ENCODE measurements around the gene HSPA9. TPM values are rescaled to one million over a fixed set of nuclear protein-coding genes. Genes with fewer than 3 reads are reported as not detected.

Gene HSPA9
- total and polyA plus RNA-seq, 2 of the 8 experiments (the other 6 are each of a cell fraction or from before 2014, with no cell fraction given) = 191 to 395 TPM

DNA sequence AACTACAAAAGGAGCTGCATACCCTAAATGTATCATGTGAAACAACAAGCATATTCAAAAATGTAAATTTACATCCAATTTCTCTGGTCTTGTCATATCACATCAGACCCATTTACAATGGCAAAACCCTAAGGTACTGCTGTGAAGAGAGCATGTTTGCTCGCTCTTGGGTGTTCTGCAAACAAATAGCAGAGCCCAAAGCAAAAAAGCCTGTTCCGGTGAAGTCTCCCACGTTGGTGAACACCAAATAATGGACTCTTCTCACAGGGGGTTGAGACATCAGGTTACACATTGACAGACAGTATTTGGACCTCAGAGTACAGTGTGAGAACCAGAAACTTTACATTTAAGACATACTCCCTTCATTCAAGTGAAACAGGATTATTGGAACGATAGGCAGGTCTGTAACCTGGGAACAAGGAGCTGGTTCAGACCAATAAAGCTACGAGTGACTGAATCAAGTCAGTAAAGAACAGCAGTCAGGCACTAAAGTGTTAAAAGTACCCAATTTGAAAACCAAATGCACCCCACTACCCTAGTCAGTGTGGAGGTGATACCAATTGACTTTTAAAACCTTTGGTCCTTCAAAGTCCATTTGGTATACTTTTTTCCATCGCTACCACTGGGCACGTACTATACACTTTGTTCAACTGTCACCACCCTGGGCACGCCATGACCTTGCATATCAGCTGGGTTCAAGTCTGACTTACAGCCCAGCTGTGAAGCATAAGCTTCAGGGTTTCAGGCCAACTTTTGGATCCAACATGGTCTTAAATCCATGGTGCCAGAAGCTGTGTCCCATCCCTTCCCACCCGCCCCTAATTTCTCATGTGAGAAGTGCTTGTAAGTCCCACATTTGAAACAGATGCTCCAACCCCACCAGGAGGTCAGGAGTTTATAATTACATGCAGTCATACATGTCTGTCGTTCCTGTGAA is 68.6 kb downstream of the HSPA9 start:
- ChIA-PET POLR2A (ENCODE audit: partially characterized antibody) (interaction anchor here (0.8 to 1.3 kb wide), 3 partner anchors 11 to 57 kb away, joined by 3 to 6 read pairs (median 4); partner anchors contain the start of gene EGR1), CTCF (ENCODE audit: partially characterized antibody) (interaction anchor here (15.9 kb wide), 1 partner anchor 51 kb away, joined by 532 read pairs; the partner anchor contains the start of gene EGR1)
- no peak overlapping the region for H3K4ac ChIP-seq (replicated peaks; ENCODE audit: insufficient read length, low read depth, low read length)
- H3K9ac ChIP-seq (replicated peaks in 1 of 4; ENCODE audit: extremely low read depth in 1 of 4, low read depth in 3 of 4, low read length in 3 of 4) = no peak overlapping the region
- no peak overlapping the region for H4K5ac ChIP-seq (ENCODE audit: insufficient read length, low read depth, low read length)
- no peaks in the 10 kb centered on the region for H3K23me2 ChIP-seq (ENCODE audit: low read depth, low read length)
- H2AFZ ChIP-seq (ENCODE audit: low read length) = no peak overlapping the region
- H2BK5ac ChIP-seq (ENCODE audit: low read depth, low read length) = no peak overlapping the region
- DNase-seq (ENCODE audit: low read depth in 1 of 2, low spot score in 2 of 2) = no peak
- H3K14ac ChIP-seq (ENCODE audit: insufficient read length) = no peak overlapping the region
- H3K79me2 ChIP-seq (ENCODE audit: control insufficient read depth in 1 of 2, insufficient read depth in 2 of 2, low read length in 2 of 2) = no peaks in the 10 kb centered on the region
- H3K18ac ChIP-seq (ENCODE audit: extremely low read depth, low read length) = no peak overlapping the region
- no peak overlapping the region for H2BK12ac ChIP-seq (ENCODE audit: low read depth, low read length)
- no peaks in the 10 kb centered on the region for H3K79me1 ChIP-seq (ENCODE audit: low read depth, low read length)
- 90% methylated on average over 10 of the region's 10 CpGs; no CpG with 5 or more reads in 1 of the 2 experiments for WGBS, 2 experiments (ENCODE audit: extremely low coverage in 1 of 2, insufficient coverage in 1 of 2, insufficient read length in 1 of 2, insufficient replicate concordance in 2 of 2, low coverage in 1 of 2, low lambda C conversion rate in 2 of 2, missing lambda C conversion rate in 1 of 2)
- no peak overlapping the region for H3K4me3 ChIP-seq (ENCODE audit: extremely low read depth in 1 of 4, insufficient read depth in 2 of 4, low read depth in 3 of 4, low read length in 4 of 4)
- no peak overlapping the region for H3K27ac ChIP-seq (ENCODE audit: low read depth, low read length)
- no peak overlapping the region for H2AK5ac ChIP-seq (ENCODE audit: low read depth, low read length)
- no peak overlapping the region for H2BK120ac ChIP-seq (replicated peaks; ENCODE audit: low read depth, low read length)
- H3K56ac ChIP-seq (replicated peaks; ENCODE audit: insufficient read length, low read depth, low read length) = no peak overlapping the region
- H4K20me1 ChIP-seq (replicated peaks in 1 of 2; ENCODE audit: control insufficient read depth in 1 of 2, insufficient read depth in 2 of 2, low read length in 2 of 2) = peaks cover 6 to 13% of the 10 kb centered on the region in 2 experiments
- H4K8ac ChIP-seq (ENCODE audit: extremely low read depth, insufficient read depth, low read length) = no peak overlapping the region
- peaks cover 18 to 48% (median 38%) of the 10 kb centered on the region in 4 experiments for H3K36me3 ChIP-seq (ENCODE audit: control insufficient read depth in 2 of 4, insufficient read depth in 4 of 4, low read length in 3 of 4)
- H3K23ac ChIP-seq (ENCODE audit: insufficient read length) = no peak overlapping the region
- H3K27me3 ChIP-seq (replicated peaks in 1 of 4; ENCODE audit: control insufficient read depth in 3 of 4, extremely low read depth in 1 of 4, insufficient read depth in 3 of 4, low read length in 3 of 4) = no peaks in the 10 kb centered on the region
- no peak overlapping the region for H4K91ac ChIP-seq (replicated peaks; ENCODE audit: insufficient read length, low read length)
- no peak overlapping the region for H3K4me2 ChIP-seq (ENCODE audit: insufficient read depth in 1 of 2, low read depth in 2 of 2, low read length in 2 of 2)
- no peaks in the 10 kb centered on the region for H3K4me1 ChIP-seq (replicated peaks in 1 of 4; ENCODE audit: control insufficient read depth in 3 of 4, insufficient read depth in 4 of 4, low read length in 3 of 4)
- no peak for FAIRE-seq
- H3K9me3 ChIP-seq (ENCODE audit: insufficient read depth in 2 of 2, low read depth in 1 of 2, low read length in 1 of 2) = no peaks in the 10 kb centered on the region
- H2BK20ac ChIP-seq (ENCODE audit: low read length) = no peak overlapping the region
- H2BK15ac ChIP-seq (ENCODE audit: low read length) = no peak overlapping the region
- no peak for TF ChIP-seq KDM4A (IDR thresholded peaks at IDR 0.05; ENCODE audit: low read depth, low read length, severe bottlenecking)
- no peak for TF ChIP-seq ZNF274 (IDR thresholded peaks at IDR 0.05; ENCODE audit: borderline replicate concordance, extremely low read depth, low read length)
- TF ChIP-seq CHD2 (IDR thresholded peaks at IDR 0.05; ENCODE audit: low read length) = no peak
- TF ChIP-seq GTF2F1 (IDR thresholded peaks at IDR 0.05; ENCODE audit: borderline replicate concordance, low read depth, low read length) = no peak
- TF ChIP-seq, protein P1, sequence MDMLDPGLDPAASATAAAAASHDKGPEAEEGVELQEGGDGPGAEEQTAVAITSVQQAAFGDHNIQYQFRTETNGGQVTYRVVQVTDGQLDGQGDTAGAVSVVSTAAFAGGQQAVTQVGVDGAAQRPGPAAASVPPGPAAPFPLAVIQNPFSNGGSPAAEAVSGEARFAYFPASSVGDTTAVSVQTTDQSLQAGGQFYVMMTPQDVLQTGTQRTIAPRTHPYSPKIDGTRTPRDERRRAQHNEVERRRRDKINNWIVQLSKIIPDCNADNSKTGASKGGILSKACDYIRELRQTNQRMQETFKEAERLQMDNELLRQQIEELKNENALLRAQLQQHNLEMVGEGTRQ (IDR thresholded peaks at IDR 0.05; ENCODE audit: low read length) = no peak
- no peak for TF ChIP-seq CHD1 (IDR thresholded peaks at IDR 0.05; ENCODE audit: low read depth, low read length)
- TF ChIP-seq KDM1A (IDR thresholded peaks at IDR 0.05; ENCODE audit: borderline replicate concordance, low read length) = no peak
- TF ChIP-seq, protein P2, sequence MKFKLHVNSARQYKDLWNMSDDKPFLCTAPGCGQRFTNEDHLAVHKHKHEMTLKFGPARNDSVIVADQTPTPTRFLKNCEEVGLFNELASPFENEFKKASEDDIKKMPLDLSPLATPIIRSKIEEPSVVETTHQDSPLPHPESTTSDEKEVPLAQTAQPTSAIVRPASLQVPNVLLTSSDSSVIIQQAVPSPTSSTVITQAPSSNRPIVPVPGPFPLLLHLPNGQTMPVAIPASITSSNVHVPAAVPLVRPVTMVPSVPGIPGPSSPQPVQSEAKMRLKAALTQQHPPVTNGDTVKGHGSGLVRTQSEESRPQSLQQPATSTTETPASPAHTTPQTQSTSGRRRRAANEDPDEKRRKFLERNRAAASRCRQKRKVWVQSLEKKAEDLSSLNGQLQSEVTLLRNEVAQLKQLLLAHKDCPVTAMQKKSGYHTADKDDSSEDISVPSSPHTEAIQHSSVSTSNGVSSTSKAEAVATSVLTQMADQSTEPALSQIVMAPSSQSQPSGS (IDR thresholded peaks at IDR 0.05; ENCODE audit: low read length) = no peak
- TF ChIP-seq CEBPB (IDR thresholded peaks at IDR 0.05; ENCODE audit: low read depth, low read length) = no peak
